A673 (cell line): ENCODE results near the gene CTTN. TPM values are rescaled to one million over a fixed set of nuclear protein-coding genes. Genes with fewer than 3 reads are reported as not detected.

Experiments
- BruUV-seq: library from RNA; stranded (reverse); fragments of 400-500 nt; replicated peaks from 2 replicates; lab custom pipeline; 2021; lab: Mats Ljungman, UMichigan
- CTCF ChIA-PET: fragments of 300-600 bp; sonication (Branson Sonifier 250); formaldehyde crosslinking; loops from one replicate; lab custom pipeline; 2022; ENCODE audit warnings: antibody characterized with exemption; lab: Charles Lee
- POLR2A ChIA-PET: fragments of 300-600 bp; sonication (Branson Sonifier 250); formaldehyde crosslinking; loops from one replicate; lab custom pipeline; 2022; ENCODE audit warnings: antibody characterized with exemption; ENCODE audit not compliant: low non-redundant PET; lab: Charles Lee
- DNase-seq: peaks from one replicate; pipeline ENCODE4 v3.0.0-alpha.2; 2015; ENCODE audit warnings: low spot score
- H3K27ac ChIP-seq: fragments of 200-600 bp; sonication (generic); 2 replicates; pipeline ENCODE4 v1.5.1; 2016; ENCODE audit warnings: mixed run types, low read depth, mild to moderate bottlenecking, mixed read lengths, antibody characterized with exemption, low read length; ENCODE audit not compliant: poor library complexity, severe bottlenecking
- H3K27me3 ChIP-seq: fragments of 200-600 bp; sonication (generic); replicated peaks from 2 replicates; pipeline ENCODE4 v1.6.1; 2017; ENCODE audit warnings: mixed run types, low read depth, mild to moderate bottlenecking, mixed read lengths, antibody characterized with exemption, low read length; ENCODE audit not compliant: insufficient read depth, poor library complexity
- H3K36me3 ChIP-seq: fragments of 200-600 bp; sonication (generic); 2 replicates; pipeline ENCODE4 v1.6.1; 2016; ENCODE audit warnings: mixed run types, mild to moderate bottlenecking, mixed read lengths, antibody characterized with exemption, low read length; ENCODE audit not compliant: insufficient read depth, poor library complexity, severe bottlenecking
- H3K4me1 ChIP-seq: fragments of 200-600 bp; sonication (generic); 2 replicates; pipeline ENCODE4 v1.6.1; 2017; ENCODE audit warnings: mixed run types, mild to moderate bottlenecking, mixed read lengths, antibody characterized with exemption, low read length; ENCODE audit not compliant: insufficient read depth, poor library complexity, severe bottlenecking
- H3K4me3 ChIP-seq: fragments of 200-600 bp; sonication (generic); 2 replicates; pipeline ENCODE4 v1.5.1; 2016; ENCODE audit warnings: low read depth, mixed run types, mild to moderate bottlenecking, mixed read lengths, low read length; ENCODE audit not compliant: poor library complexity, severe bottlenecking
- H3K9me3 ChIP-seq: fragments of 200-600 bp; sonication (generic); 2 replicates; pipeline ENCODE4 v1.6.1; 2016; ENCODE audit warnings: mixed run types, low read depth, mild to moderate bottlenecking, mixed read lengths, antibody characterized with exemption, low read length; ENCODE audit not compliant: poor library complexity, severe bottlenecking
- EZH2 ChIP-seq: fragments of 200-600 bp; sonication (generic); IDR thresholded peaks from 2 replicates; pipeline ENCODE4 v1.6.1; 2017; ENCODE audit warnings: borderline replicate concordance, low read depth, mild to moderate bottlenecking, mixed read lengths, antibody characterized with exemption, low read length; ENCODE audit not compliant: poor library complexity, severe bottlenecking
- intact Hi-C: fragments of 100-400 bp; cut with micrococcal nuclease; formaldehyde crosslinking; loops from one replicate; pipeline ENCODE4 v1.10.0; 2022; ENCODE audit not compliant: unreplicated experiment
- total RNA-seq: library from RNA; stranded (reverse); gene quantifications from 2 replicates; pipeline ENCODE4 v1.2.3, GENCODE V29; 2021
- TF ChIP-seq, protein P1 (sequence below): fragments of 300-800, 200-600 bp; sonication (generic); conservative IDR thresholded peaks from 2 replicates; pipeline ENCODE4 v1.5.1; 2017; ENCODE audit warnings: low read depth, mild to moderate bottlenecking, antibody characterized with exemption, low read length, moderate library complexity, mixed read lengths

CTTN gene
- total RNA-seq, 1 experiment from 2014 or later: 247 TPM

GRCh38 chr11:70432580-70432979, 34.3 kb downstream of the CTTN start:
- Histone ChIP-seq H3K36me3 (peaks cover 88% of the 10 kb centered on the region), H3K4me1 (no peaks in the 10 kb centered on the region), H3K4me3 (no peak overlapping the region), H3K27me3 (no peaks in the 10 kb centered on the region), H3K9me3 (no peaks in the 10 kb centered on the region), H3K27ac (no peak overlapping the region)
- intact Hi-C loops: no loop called here
- ChIA-PET CTCF (no interaction called here), POLR2A (no interaction called here)
- BruUV-seq: no TSS peak
- no peak for DNase-seq
- TF ChIP-seq, protein P1, sequence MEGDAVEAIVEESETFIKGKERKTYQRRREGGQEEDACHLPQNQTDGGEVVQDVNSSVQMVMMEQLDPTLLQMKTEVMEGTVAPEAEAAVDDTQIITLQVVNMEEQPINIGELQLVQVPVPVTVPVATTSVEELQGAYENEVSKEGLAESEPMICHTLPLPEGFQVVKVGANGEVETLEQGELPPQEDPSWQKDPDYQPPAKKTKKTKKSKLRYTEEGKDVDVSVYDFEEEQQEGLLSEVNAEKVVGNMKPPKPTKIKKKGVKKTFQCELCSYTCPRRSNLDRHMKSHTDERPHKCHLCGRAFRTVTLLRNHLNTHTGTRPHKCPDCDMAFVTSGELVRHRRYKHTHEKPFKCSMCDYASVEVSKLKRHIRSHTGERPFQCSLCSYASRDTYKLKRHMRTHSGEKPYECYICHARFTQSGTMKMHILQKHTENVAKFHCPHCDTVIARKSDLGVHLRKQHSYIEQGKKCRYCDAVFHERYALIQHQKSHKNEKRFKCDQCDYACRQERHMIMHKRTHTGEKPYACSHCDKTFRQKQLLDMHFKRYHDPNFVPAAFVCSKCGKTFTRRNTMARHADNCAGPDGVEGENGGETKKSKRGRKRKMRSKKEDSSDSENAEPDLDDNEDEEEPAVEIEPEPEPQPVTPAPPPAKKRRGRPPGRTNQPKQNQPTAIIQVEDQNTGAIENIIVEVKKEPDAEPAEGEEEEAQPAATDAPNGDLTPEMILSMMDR: no peak
- TF ChIP-seq EZH2: no peak

- H3K36me3 ChIP-seq: peaks cover 83% of the 10 kb centered on the region
- H3K9me3 ChIP-seq: no peaks in the 10 kb centered on the region
- intact Hi-C loops: no loop called here
- H3K27ac ChIP-seq: no peak overlapping the region
- no peak for TF ChIP-seq EZH2
- TF ChIP-seq, protein P1: no peak
- no peak overlapping the region for H3K4me3 ChIP-seq
- H3K4me1 ChIP-seq: no peaks in the 10 kb centered on the region
- no TSS peak for BruUV-seq
- no peak for DNase-seq
- CTCF ChIA-PET: no interaction called here
- POLR2A ChIA-PET: no interaction called here
- H3K27me3 ChIP-seq: no peaks in the 10 kb centered on the region
These were observed 34.7 kb downstream of the CTTN start for GRCh38 chr11:70433038-70433437.

DNA sequence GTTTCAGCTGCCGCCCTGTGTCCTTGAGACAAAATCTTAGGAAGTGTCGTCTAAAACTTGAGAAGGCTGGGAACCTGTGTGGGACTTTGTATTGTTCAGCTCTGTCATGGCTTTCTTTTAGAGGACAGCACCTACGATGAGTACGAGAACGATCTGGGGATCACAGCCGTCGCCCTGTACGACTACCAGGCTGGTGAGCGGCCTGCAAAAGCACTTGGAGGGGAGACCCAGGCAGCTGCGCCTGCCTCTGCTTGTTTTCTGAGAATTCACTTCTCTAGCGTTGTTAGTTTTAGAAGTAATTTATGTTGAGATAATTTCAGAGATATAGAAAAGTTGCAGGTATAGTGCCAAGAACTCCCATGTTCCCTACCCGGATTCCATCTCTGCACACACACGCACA, 35.2 kb downstream of the CTTN start:
- H3K27me3 ChIP-seq: no peaks in the 10 kb centered on the region
- H3K4me1 ChIP-seq: no peaks in the 10 kb centered on the region
- intact Hi-C loops: no loop called here
- no peak overlapping the region for H3K4me3 ChIP-seq
- ChIA-PET POLR2A (no interaction called here), CTCF (no interaction called here)
- H3K9me3 ChIP-seq: no peaks in the 10 kb centered on the region
- no TSS peak for BruUV-seq
- no peak for DNase-seq
- H3K27ac ChIP-seq: no peak overlapping the region
- H3K36me3 ChIP-seq: peaks cover 82% of the 10 kb centered on the region
- TF ChIP-seq, protein P1: no peak
- no peak for TF ChIP-seq EZH2
